NCI-H2081 (cell line): Measurements from ENCODE around the gene C6orf52.

ENCODE experiments used
- DNase-seq, 2 experiments: peaks; one replicate each; lab custom pipeline; 2025; lab: John Stamatoyannopoulos, UW

Gene C6orf52

GRCh38 chr6:10655508-10656055, 38.8 kb downstream of the C6orf52 start:
- DNase-seq = no peak

GRCh38 chr6:10644225-10644624, 50.2 kb downstream of the C6orf52 start:
- DNase-seq = no peak

- DNase-seq = no peak
These were observed 51.2 kb downstream of the C6orf52 start for GRCh38 chr6:10643201-10643651.

- DNase-seq = no peak
These were observed 52.9 kb downstream of the C6orf52 start for GRCh38 chr6:10641528-10641927.

- no peak for DNase-seq
These were observed 54.0 kb downstream of the C6orf52 start for GRCh38 chr6:10640412-10640811.

GRCh38 chr6:10633216-10633615, 61.2 kb downstream of the C6orf52 start:
- no peak for DNase-seq

- DNase-seq = no peak
These were observed 64.2 kb downstream of the C6orf52 start for GRCh38 chr6:10630178-10630577.

GRCh38 chr6:10627800-10628199, 66.6 kb downstream of the C6orf52 start:
- no peak for DNase-seq

GRCh38 chr6:10626154-10626741, 68.2 kb downstream of the C6orf52 start:
- no peak for DNase-seq

- DNase-seq = no peak
These were observed 69.6 kb downstream of the C6orf52 start for GRCh38 chr6:10624836-10625235.

- DNase-seq = no peak
These were observed 72.6 kb downstream of the C6orf52 start for GRCh38 chr6:10621847-10622246.
